ENCODE data around the gene FNBP1.

The FNBP1 gene

GRCh38 chr9:129839324-129840023 lies 203.5 kb downstream of the FNBP1 start:
- in situ Hi-C loops (cut with MboI; ENCODE audit: low sequenced_read_pairs) = no loop called here

- in situ Hi-C loops (cut with MboI; ENCODE audit: low sequenced_read_pairs) = no loop called here
These were observed 204.2 kb downstream of the FNBP1 start for GRCh38 chr9:129838707-129839259.
